ENCODE data around the gene LY6G6D.
"Not testable (repeated sequence)": the region's sequence is repeated elsewhere in the genome, so short reads cannot be mapped to it uniquely, and the experiment has no call there.

LY6G6D gene

GRCh38 chr6:31692353-31692752 lies 22.8 kb upstream of the LY6G6D start:
- no peak for DNase-seq (ENCODE audit: low read depth in 3 of 3)

GRCh38 chr6:31692886-31693285 lies 22.3 kb upstream of the LY6G6D start:
- DNase-seq (ENCODE audit: low read depth in 3 of 3): no peak

GRCh38 chr6:31693535-31693934 lies 21.6 kb upstream of the LY6G6D start:
- DNase-seq (ENCODE audit: low read depth in 3 of 3): no peak

- no peak for DNase-seq (ENCODE audit: low read depth in 3 of 3)
These were observed 17.6 kb upstream of the LY6G6D start for GRCh38 chr6:31697555-31697954.

- DNase-seq (ENCODE audit: low read depth in 3 of 3): no peak
These were observed 14.3 kb upstream of the LY6G6D start for GRCh38 chr6:31700740-31701401.

- no peak for DNase-seq (ENCODE audit: low read depth in 3 of 3)
These were observed 13.3 kb upstream of the LY6G6D start for GRCh38 chr6:31701666-31702404.

GRCh38 chr6:31702405-31702818 lies 12.7 kb upstream of the LY6G6D start:
- peak in 1 of 3 experiments; percentile 5 for DNase-seq (ENCODE audit: low read depth in 3 of 3)

- DNase-seq (ENCODE audit: low read depth in 3 of 3): peak; percentile 92 to 98 (median 92)
These were observed 12.1 kb upstream of the LY6G6D start, which contains the start of gene ABHD16A for GRCh38 chr6:31702819-31703716. TSS of gene ABHD16A (minus strand) at chr6:31703324. CDS start at chr6:31703281, 43 bp downstream.

- no peak for DNase-seq (ENCODE audit: low read depth in 3 of 3)
These were observed 9.2 kb upstream of the LY6G6D start for GRCh38 chr6:31705931-31706330.

GRCh38 chr6:31706599-31706998 lies 8.5 kb upstream of the LY6G6D start, which contains the start of gene LY6G6F:
TSS of gene LY6G6F (plus strand) at chr6:31706866. CDS start at chr6:31706907, 41 bp downstream.
- DNase-seq (ENCODE audit: low read depth in 3 of 3): no peak

- DNase-seq (ENCODE audit: low read depth in 3 of 3): no peak
These were observed 7.4 kb upstream of the LY6G6D start for GRCh38 chr6:31707701-31708100.

GRCh38 chr6:31708224-31708623 lies 6.9 kb upstream of the LY6G6D start:
- DNase-seq (ENCODE audit: low read depth in 3 of 3): no peak

GRCh38 chr6:31709157-31709556 lies 6.0 kb upstream of the LY6G6D start:
- not testable (repeated sequence) for DNase-seq (ENCODE audit: low read depth in 3 of 3)

- no peak for DNase-seq (ENCODE audit: low read depth in 3 of 3)
These were observed 4.5 kb upstream of the LY6G6D start for GRCh38 chr6:31710523-31711219.

- no peak for DNase-seq (ENCODE audit: low read depth in 3 of 3)
These were observed 3.9 kb upstream of the LY6G6D start for GRCh38 chr6:31711233-31711632.

GRCh38 chr6:31712296-31712695 lies 2.9 kb upstream of the LY6G6D start:
- no peak for DNase-seq (ENCODE audit: low read depth in 3 of 3)

GRCh38 chr6:31713465-31713864 lies 1.7 kb upstream of the LY6G6D start:
- DNase-seq (ENCODE audit: low read depth in 3 of 3): no peak

- no peak for DNase-seq (ENCODE audit: low read depth in 3 of 3)
These were observed 1.0 kb upstream of the LY6G6D start for GRCh38 chr6:31713991-31714684.

GRCh38 chr6:31717499-31718222 lies 2.5 kb downstream of the LY6G6D start:
- no peak for DNase-seq (ENCODE audit: low read depth in 3 of 3)

GRCh38 chr6:31718265-31718664 lies 3.1 kb downstream of the LY6G6D start:
- no peak for DNase-seq (ENCODE audit: low read depth in 3 of 3)
